K562 (cell line): ENCODE data around the gene LCE1E. TPM values are rescaled to one million over a fixed set of nuclear protein-coding genes. Genes with fewer than 3 reads are reported as not detected.

ENCODE experiments used
- ATAC-seq: fragments of 200-7000 bp; cut with Tn5 transposase; 3 replicates; pipeline ENCODE4 v1.9.1; 2020; ENCODE audit warnings: moderate library complexity
- BruUV-seq: library from RNA; stranded (reverse); fragments of 400-500 nt; replicated peaks from 2 replicates; lab custom pipeline; 2021; lab: Mats Ljungman, UMichigan
- CTCF ChIA-PET: fragments of 300-600 bp; formaldehyde crosslinking; extraction: SDS; loops from one replicate; lab custom pipeline; 2021; ENCODE audit warnings: low intra/inter-chr PET ratio; lab: Yijun Ruan, JAX
- POLR2A ChIA-PET: fragments of 300-600, 350-650 bp; sonication (Branson Sonifier 250); formaldehyde crosslinking; extraction: SDS; loops from one replicate; lab custom pipeline; 2021; ENCODE audit warnings: antibody characterized with exemption, inconsistent platforms; lab: Yijun Ruan, JAX
- DNase-seq, 4 experiments: peaks; one replicate each; pipeline versions ENCODE4 v3.0.0 to v3.0.0-alpha.2; 2011 to 2018; ENCODE audit warnings: low spot score in 3 of 4, mixed read lengths in 3 of 4; ENCODE audit errors: extremely low read depth in 1 of 4
- FAIRE-seq: peaks from 2 replicates; lab custom pipeline; 2011; peaks lifted over from hg19 to GRCh38; lab: Jason Lieb, UNC
- H2AFZ ChIP-seq: 2 replicates; pipeline ENCODE4 v1.6.0; 2011; ENCODE audit warnings: low read depth, low read length, control low read depth, inconsistent platforms
- H3K27ac ChIP-seq: fragments of 200-600 bp; 3 replicates; pipeline ENCODE4 v1.8.0; 2011; ENCODE audit warnings: low read depth, mild to moderate bottlenecking, control low read depth, inconsistent platforms, low read length, moderate library complexity, mixed read lengths; ENCODE audit errors: extremely low read depth
- H3K27me3 ChIP-seq, 2 experiments: fragments of 300-600 bp in 1 of 2; 2 replicates in 1 of 2; 3 replicates in 1 of 2; pipeline versions ENCODE4 v1.6.0 to v1.8.0; 2011; ENCODE audit warnings: inconsistent platforms in 2 of 2, low read length in 2 of 2, mild to moderate bottlenecking in 1 of 2, mixed read lengths in 1 of 2, moderate library complexity in 1 of 2; ENCODE audit not compliant: control insufficient read depth in 2 of 2, insufficient read depth in 2 of 2
- H3K36me3 ChIP-seq: fragments of 300-600 bp; 3 replicates; pipeline ENCODE4 v1.8.0; 2011; ENCODE audit warnings: mild to moderate bottlenecking, low read length, inconsistent platforms; ENCODE audit not compliant: control insufficient read depth, insufficient read depth
- H3K4me1 ChIP-seq, 2 experiments: fragments of 200-600 bp in 1 of 2; replicated peaks in 1 of 2; 2 replicates in 1 of 2; 3 replicates in 1 of 2; pipeline versions ENCODE4 v1.5.1 to v1.8.0; 2011; ENCODE audit warnings: inconsistent platforms in 2 of 2, low read length in 2 of 2, mild to moderate bottlenecking in 1 of 2, mixed read lengths in 1 of 2, moderate library complexity in 1 of 2; ENCODE audit not compliant: control insufficient read depth in 2 of 2, insufficient read depth in 2 of 2
- H3K4me2 ChIP-seq: 2 replicates; pipeline ENCODE4 v1.6.1; 2011; ENCODE audit warnings: low read length, control low read depth, inconsistent platforms, mixed read lengths; ENCODE audit not compliant: insufficient read depth
- H3K4me3 ChIP-seq: fragments of 200-600 bp; sonication (generic), shearing (Covaris generic); 2 replicates; pipeline ENCODE4 v1.5.1; 2016; ENCODE audit warnings: control low read depth, inconsistent platforms
- H3K79me2 ChIP-seq: fragments of 200-600 bp; 3 replicates; pipeline ENCODE4 v1.8.0; 2011; ENCODE audit warnings: low read length, inconsistent platforms; ENCODE audit not compliant: control insufficient read depth, insufficient read depth
- H3K9ac ChIP-seq, 2 experiments: 2 replicates each; pipeline versions ENCODE4 v1.6.0 to v1.6.1; 2011; ENCODE audit warnings: low read depth in 2 of 2, low read length in 2 of 2, control low read depth in 1 of 2, inconsistent platforms in 1 of 2, mild to moderate bottlenecking in 1 of 2, mixed read lengths in 1 of 2; ENCODE audit not compliant: insufficient read depth in 1 of 2
- H3K9me1 ChIP-seq: one replicate; pipeline ENCODE4 v1.6.0; 2011; ENCODE audit warnings: inconsistent platforms, mild to moderate bottlenecking, low read length, moderate library complexity; ENCODE audit not compliant: control insufficient read depth, insufficient read depth
- H3K9me3 ChIP-seq: replicated peaks from 2 replicates; pipeline ENCODE4 v1.5.1; 2011; ENCODE audit warnings: low read depth, low read length, inconsistent platforms; ENCODE audit not compliant: control insufficient read depth, insufficient read depth
- H4K20me1 ChIP-seq: replicated peaks from 2 replicates; pipeline ENCODE4 v1.6.1; 2011; ENCODE audit warnings: low read length, inconsistent platforms, mixed read lengths; ENCODE audit not compliant: control insufficient read depth, insufficient read depth
- CHD1 ChIP-seq: fragments of 200-600 bp; sonication (generic); IDR thresholded peaks from one replicate; pipeline ENCODE4 v1.6.1; 2012; ENCODE audit warnings: mild to moderate bottlenecking, moderate library complexity, low read length, inconsistent platforms
- FOXJ3 ChIP-seq: sonication (generic); formaldehyde crosslinking; IDR thresholded peaks from 2 replicates; pipeline ENCODE4 v1.4.0; 2020; ENCODE audit warnings: mild to moderate bottlenecking, missing genetic modification reagents
- GATA2 ChIP-seq: sonication (generic); formaldehyde crosslinking; IDR thresholded peaks from 2 replicates; pipeline ENCODE4 v1.4.0; 2020; ENCODE audit warnings: mild to moderate bottlenecking, missing genetic modification reagents
- ILK ChIP-seq: fragments of 450-650 bp; IDR thresholded peaks from 2 replicates; pipeline ENCODE4 v1.6.1; 2016; ENCODE audit warnings: missing genetic modification characterization, low read depth, mild to moderate bottlenecking, missing compliant biosample characterization, moderate library complexity, borderline replicate concordance
- NEUROD1 ChIP-seq: fragments of 150-350 bp; IDR thresholded peaks from 2 replicates; pipeline ENCODE4 v1.6.1; 2014; ENCODE audit warnings: borderline replicate concordance, low read length, low read depth; ENCODE audit not compliant: partially characterized antibody
- POLR2H ChIP-seq: IDR thresholded peaks from 2 replicates; pipeline ENCODE4 v1.6.1; 2016; ENCODE audit warnings: missing genetic modification characterization, low read depth, mild to moderate bottlenecking, control low read depth, missing compliant biosample characterization, moderate library complexity
- TAL1 ChIP-seq: fragments of 450-650 bp; IDR thresholded peaks from 2 replicates; pipeline ENCODE4 v1.6.1; 2016; ENCODE audit warnings: mild to moderate bottlenecking
- THRAP3 ChIP-seq: fragments of 450-650 bp; IDR thresholded peaks from 2 replicates; pipeline ENCODE4 v1.6.1; 2016; ENCODE audit warnings: mild to moderate bottlenecking, inconsistent platforms, borderline replicate concordance
- WGBS: fragments of 100-300 bp; shearing (Covaris generic); methylation state at CpG from one replicate; pipeline ENCODE4 v1.1.6; 2016; ENCODE audit warnings: low coverage, mixed read lengths; ENCODE audit not compliant: insufficient coverage; ENCODE audit errors: missing lambda C conversion rate; 5-methylcytosine and 5-hydroxymethylcytosine counted together
- in situ Hi-C: fragments of 300-500 bp; cut with MboI; formaldehyde crosslinking; loops from 4 replicates; pipeline ENCODE4 v1.15.0; 2018; ENCODE audit warnings: inconsistent platforms, mixed read lengths
- intact Hi-C: fragments of 100-400 bp; cut with micrococcal nuclease; formaldehyde crosslinking; loops from 2 replicates; pipeline ENCODE4 v1.14.2; 2022
- polyA plus RNA-seq, 8 experiments: library from polyadenylated mRNA; depleted of rRNA in 4 of 8; stranded (reverse) in 5 of 8; unstranded in 3 of 8; fragments of >200 nt; fragmentation: Nextera tagmentation in 2 of 8; fragmentation: Illumina TruSeq in 1 of 8; extraction: Ambion mirVana in 2 of 8; extraction: Trizol in 1 of 8; gene quantifications; 2 replicates each; pipeline versions ENCODE4 v1.2.1 to v1.2.3, GENCODE V29; 2011 to 2014; ENCODE audit warnings: inconsistent platforms in 1 of 8, missing spikeins in 1 of 8
- total RNA-seq, 7 experiments: library from RNA; depleted of rRNA in 6 of 7; stranded (reverse); fragments of >200 nt in 6 of 7; fragmentation: Illumina TruSeq in 2 of 7; extraction: Trizol in 2 of 7; gene quantifications; 2 replicates each; pipeline versions ENCODE4 v1.2.1 to v1.2.3, GENCODE V29; 2011 to 2021; ENCODE audit warnings: low replicate concordance in 1 of 7

Gene LCE1E
- total and polyA plus RNA-seq, 9 of the 15 experiments (the other 6 are each of a cell fraction or from before 2014, with no cell fraction given), result not detected

DNA sequence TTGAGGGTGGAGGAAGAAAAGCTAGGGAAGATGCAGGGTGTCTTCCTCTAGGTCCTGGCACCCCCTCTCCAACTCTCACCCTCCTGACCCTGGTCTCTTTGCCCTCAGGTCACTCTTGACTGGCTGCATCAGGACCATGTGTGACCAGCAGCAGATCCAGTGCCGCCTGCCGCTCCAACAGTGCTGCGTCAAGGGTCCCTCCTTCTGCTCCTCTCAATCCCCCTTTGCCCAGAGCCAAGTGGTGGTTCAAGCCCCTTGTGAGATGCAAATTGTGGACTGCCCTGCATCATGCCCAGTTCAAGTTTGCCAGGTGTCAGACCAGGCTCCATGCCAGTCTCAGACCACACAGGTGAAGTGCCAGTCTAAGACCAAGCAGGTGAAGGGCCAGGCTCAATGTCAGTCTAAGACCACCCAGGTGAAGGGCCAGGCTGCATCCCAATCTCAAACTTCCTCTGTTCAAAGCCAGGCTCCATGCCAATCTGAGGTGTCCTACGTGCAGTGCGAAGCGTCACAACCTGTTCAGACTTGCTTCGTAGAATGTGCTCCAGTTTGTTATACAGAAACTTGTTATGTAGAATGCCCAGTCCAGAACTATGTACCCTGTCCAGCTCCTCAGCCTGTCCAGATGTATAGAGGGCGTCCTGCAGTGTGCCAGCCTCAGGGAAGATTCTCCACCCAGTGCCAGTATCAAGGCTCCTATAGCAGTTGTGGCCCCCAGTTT is 26.4 kb upstream of the LCE1E start:
- no peak for ATAC-seq
- Histone ChIP-seq H3K9ac (no peak overlapping the region), H3K4me1 (no peaks in the 10 kb centered on the region; a peak in 1 of 5 replicates), H3K9me3 (no peaks in the 10 kb centered on the region), H3K9me1 (no peaks in the 10 kb centered on the region), H3K79me2 (no peaks in the 10 kb centered on the region), H3K4me3 (no peak overlapping the region), H3K4me2 (no peak overlapping the region), H3K36me3 (no peaks in the 10 kb centered on the region), H2AFZ (no peak overlapping the region), H4K20me1 (peaks cover 3% of the 10 kb centered on the region; the same call in 1 of the 2 replicates), H3K27me3 (peaks cover 0 to 19% of the 10 kb centered on the region in 2 experiments; a peak in 2 of 5 replicates), H3K27ac (no peak overlapping the region)
- no TSS peak for BruUV-seq
- no peak for FAIRE-seq
- POLR2A ChIA-PET, result interaction anchor here (0.6 kb wide), 1 partner anchor 25 kb away, joined by 4 read pairs; no protein-coding TSS in a partner anchor
- in situ Hi-C loops, result no loop called here
- WGBS, result 0% methylated on average over 8 of the region's 8 CpGs
- TF ChIP-seq TAL1 (no peak), POLR2H (tag) (no peak), NEUROD1 (no peak), FOXJ3 (CRISPR knock-in tag) (no peak), ILK (no peak), CHD1 (no peak), THRAP3 (no peak), GATA2 (no peak)
- DNase-seq, result no peak
- intact Hi-C loops, result no loop called here
- CTCF ChIA-PET, result no interaction called here
